ENCODE results near the gene BARHL2. TPM values are rescaled to one million over a fixed set of nuclear protein-coding genes. Genes with fewer than 3 reads are reported as not detected.

BARHL2 gene
- total RNA-seq, 1 experiment from 2014 or later = not detected

DNA sequence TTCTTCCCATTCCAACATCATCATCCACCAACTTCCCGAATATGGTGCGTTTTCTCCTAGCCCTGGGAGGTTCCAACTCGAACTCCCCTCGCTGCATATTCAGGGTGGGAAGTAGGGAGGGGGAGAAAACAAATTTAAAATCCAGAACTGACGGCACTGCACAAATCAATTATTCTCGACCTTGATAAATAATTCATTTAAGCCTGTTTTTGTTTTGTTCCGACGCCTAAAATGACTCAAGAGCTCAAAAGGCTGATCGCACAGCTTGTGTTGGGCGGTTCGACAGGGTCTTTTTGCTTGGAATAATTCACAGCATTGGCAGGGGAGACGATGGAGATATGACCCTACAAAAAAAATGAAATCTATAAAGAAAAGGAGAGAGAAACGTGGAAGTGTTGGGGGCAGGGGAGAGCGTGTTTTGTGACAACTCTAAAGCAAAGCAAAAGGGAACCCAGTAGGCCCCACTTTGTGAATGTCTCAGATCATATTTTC lies 3.1 kb upstream of the BARHL2 start:
- Histone ChIP-seq H3K27me3 (ENCODE audit: control insufficient read depth, insufficient read depth, low read length) (peaks cover 4% of the 10 kb centered on the region), H3K9me3 (ENCODE audit: control insufficient read depth, insufficient read depth, low read depth, low read length) (no peaks in the 10 kb centered on the region), H3K27ac (ENCODE audit: low read length) (no peak overlapping the region), H3K36me3 (ENCODE audit: control insufficient read depth, insufficient read depth, low read length) (no peaks in the 10 kb centered on the region), H3K4me3 (ENCODE audit: low read depth in 2 of 2, low read length in 2 of 2) (no peak overlapping the region), H3K4me1 (ENCODE audit: control insufficient read depth, insufficient read depth, low read length) (no peaks in the 10 kb centered on the region)
- TF ChIP-seq TCF7L2 (IDR thresholded peaks at IDR 0.05; ENCODE audit: low read depth, low read length) (no peak), SIN3A (IDR thresholded peaks at IDR 0.05; ENCODE audit: borderline replicate concordance, insufficient read depth, low read depth, low read length) (no peak), POLR2AphosphoS5 (IDR thresholded peaks at IDR 0.05; ENCODE audit: low read depth, low read length) (no peak)
- TF ChIP-seq, protein P1, sequence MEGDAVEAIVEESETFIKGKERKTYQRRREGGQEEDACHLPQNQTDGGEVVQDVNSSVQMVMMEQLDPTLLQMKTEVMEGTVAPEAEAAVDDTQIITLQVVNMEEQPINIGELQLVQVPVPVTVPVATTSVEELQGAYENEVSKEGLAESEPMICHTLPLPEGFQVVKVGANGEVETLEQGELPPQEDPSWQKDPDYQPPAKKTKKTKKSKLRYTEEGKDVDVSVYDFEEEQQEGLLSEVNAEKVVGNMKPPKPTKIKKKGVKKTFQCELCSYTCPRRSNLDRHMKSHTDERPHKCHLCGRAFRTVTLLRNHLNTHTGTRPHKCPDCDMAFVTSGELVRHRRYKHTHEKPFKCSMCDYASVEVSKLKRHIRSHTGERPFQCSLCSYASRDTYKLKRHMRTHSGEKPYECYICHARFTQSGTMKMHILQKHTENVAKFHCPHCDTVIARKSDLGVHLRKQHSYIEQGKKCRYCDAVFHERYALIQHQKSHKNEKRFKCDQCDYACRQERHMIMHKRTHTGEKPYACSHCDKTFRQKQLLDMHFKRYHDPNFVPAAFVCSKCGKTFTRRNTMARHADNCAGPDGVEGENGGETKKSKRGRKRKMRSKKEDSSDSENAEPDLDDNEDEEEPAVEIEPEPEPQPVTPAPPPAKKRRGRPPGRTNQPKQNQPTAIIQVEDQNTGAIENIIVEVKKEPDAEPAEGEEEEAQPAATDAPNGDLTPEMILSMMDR (IDR thresholded peaks at IDR 0.05) = no peak
- TF ChIP-seq, protein P2, sequence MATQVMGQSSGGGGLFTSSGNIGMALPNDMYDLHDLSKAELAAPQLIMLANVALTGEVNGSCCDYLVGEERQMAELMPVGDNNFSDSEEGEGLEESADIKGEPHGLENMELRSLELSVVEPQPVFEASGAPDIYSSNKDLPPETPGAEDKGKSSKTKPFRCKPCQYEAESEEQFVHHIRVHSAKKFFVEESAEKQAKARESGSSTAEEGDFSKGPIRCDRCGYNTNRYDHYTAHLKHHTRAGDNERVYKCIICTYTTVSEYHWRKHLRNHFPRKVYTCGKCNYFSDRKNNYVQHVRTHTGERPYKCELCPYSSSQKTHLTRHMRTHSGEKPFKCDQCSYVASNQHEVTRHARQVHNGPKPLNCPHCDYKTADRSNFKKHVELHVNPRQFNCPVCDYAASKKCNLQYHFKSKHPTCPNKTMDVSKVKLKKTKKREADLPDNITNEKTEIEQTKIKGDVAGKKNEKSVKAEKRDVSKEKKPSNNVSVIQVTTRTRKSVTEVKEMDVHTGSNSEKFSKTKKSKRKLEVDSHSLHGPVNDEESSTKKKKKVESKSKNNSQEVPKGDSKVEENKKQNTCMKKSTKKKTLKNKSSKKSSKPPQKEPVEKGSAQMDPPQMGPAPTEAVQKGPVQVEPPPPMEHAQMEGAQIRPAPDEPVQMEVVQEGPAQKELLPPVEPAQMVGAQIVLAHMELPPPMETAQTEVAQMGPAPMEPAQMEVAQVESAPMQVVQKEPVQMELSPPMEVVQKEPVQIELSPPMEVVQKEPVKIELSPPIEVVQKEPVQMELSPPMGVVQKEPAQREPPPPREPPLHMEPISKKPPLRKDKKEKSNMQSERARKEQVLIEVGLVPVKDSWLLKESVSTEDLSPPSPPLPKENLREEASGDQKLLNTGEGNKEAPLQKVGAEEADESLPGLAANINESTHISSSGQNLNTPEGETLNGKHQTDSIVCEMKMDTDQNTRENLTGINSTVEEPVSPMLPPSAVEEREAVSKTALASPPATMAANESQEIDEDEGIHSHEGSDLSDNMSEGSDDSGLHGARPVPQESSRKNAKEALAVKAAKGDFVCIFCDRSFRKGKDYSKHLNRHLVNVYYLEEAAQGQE (IDR thresholded peaks at IDR 0.05; ENCODE audit: insufficient read depth in 1 of 2, low read depth in 2 of 2, low read length in 1 of 2) = no peak
- no peak for ATAC-seq
- BruUV-seq (replicated peaks) = no TSS peak
- in situ Hi-C loops (cut with HindIII; ENCODE audit: low pct_unique_long_range_greater_than_20kb, low sequenced_read_pairs) = no loop called here
- intact Hi-C loops (cut with micrococcal nuclease; ENCODE audit: unreplicated experiment) = loop anchor here (2.0 to 5.0 kb wide), 2 partner anchors 132 to 445 kb away; no protein-coding TSS in a partner anchor
- POLR2A ChIA-PET = no interaction called here
- DNase-seq (ENCODE audit: low read depth, low spot score) = no peak
- CTCF ChIA-PET = no interaction called here

DNA sequence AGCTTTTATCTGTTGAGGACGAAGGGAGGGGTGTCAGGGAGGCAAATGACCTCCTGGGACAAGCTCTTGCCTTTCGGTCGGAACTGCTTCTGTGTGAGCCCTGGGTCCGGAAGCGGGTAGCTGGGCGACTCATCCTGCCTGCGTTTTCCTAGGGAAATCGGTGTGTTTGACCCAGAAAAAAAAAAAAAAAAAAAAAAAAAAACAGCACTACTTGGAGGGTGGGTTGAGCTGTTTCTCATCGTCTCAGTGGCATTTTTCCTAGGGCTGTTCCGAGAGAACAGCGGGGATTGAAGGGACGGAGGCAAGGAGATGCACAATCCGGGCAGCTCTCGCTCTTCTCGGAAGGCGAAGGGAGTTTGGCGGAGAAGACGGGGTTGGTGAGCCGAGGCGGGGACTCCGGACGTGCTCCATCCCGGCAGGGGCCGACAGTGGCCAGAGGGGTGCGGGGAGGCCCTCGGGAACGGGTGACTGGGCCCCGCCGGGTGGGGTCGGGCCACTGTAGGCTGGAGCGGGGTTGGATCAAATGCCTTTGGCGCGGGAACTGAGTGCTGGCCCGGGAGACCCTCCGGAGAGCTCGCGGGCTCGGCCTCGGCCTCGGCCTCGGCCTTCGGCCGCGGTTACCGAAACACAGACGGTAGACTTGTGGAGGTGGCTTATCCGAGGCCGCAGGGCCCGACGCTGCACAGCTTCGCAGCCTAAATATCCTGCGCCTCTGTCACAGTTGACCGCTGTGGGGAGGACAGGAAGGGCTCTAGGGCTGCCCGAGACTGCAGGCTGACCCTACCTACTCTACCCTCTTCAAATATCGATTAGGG lies 2.4 kb upstream of the BARHL2 start:
- Histone ChIP-seq H3K27me3 (ENCODE audit: control insufficient read depth, insufficient read depth, low read length) (peaks cover 8% of the 10 kb centered on the region), H3K9me3 (ENCODE audit: control insufficient read depth, insufficient read depth, low read depth, low read length) (no peaks in the 10 kb centered on the region), H3K4me1 (ENCODE audit: control insufficient read depth, insufficient read depth, low read length) (no peaks in the 10 kb centered on the region), H3K36me3 (ENCODE audit: control insufficient read depth, insufficient read depth, low read length) (no peaks in the 10 kb centered on the region), H3K4me3 (ENCODE audit: low read depth in 2 of 2, low read length in 2 of 2) (no peak overlapping the region), H3K27ac (ENCODE audit: low read length) (no peak overlapping the region)
- BruUV-seq (replicated peaks) = no TSS peak
- no peak for DNase-seq (ENCODE audit: low read depth, low spot score)
- no peak for TF ChIP-seq POLR2AphosphoS5 (IDR thresholded peaks at IDR 0.05; ENCODE audit: low read depth, low read length)
- TF ChIP-seq, protein P1 (IDR thresholded peaks at IDR 0.05) = no peak
- ChIA-PET POLR2A (no interaction called here), CTCF (interaction anchor here (0.6 kb wide), 1 partner anchor 146 kb away, joined by 3 read pairs; no protein-coding TSS in a partner anchor)
- in situ Hi-C loops (cut with HindIII; ENCODE audit: low pct_unique_long_range_greater_than_20kb, low sequenced_read_pairs) = no loop called here
- ATAC-seq = no peak
- intact Hi-C loops (cut with micrococcal nuclease; ENCODE audit: unreplicated experiment) = loop anchor here (2.0 to 5.0 kb wide), 2 partner anchors 133 to 445 kb away; no protein-coding TSS in a partner anchor
